Measurements from ENCODE around the gene FAM81A. TPM values are rescaled to one million over a fixed set of nuclear protein-coding genes. Genes with fewer than 3 reads are reported as not detected.
"Not testable (repeated sequence)": the region's sequence is repeated elsewhere in the genome, so short reads cannot be mapped to it uniquely, and the experiment has no call there.

The FAM81A gene
- total RNA-seq, 2 donors from 2014 or later = 6.4 to 18.8 TPM

DNA sequence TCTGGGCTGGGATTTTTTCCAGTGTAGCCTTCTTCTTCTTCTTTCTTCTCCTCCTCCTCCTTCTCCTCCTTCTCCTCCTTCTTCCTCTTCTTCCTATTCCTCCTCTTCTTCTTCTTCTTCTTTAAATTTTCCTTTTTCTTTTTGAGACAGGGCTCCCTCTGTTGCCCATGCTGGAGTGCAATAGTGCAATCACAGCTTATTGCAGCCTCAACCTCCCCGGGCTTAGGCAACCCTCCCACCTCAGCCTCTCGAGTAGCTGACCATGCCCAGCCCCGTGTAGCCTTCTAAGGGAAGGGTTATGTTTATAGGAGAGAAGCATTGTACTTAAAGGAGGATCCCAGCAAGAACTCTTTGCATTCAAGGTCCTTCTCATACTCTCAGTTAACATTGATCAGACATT is 41.3 kb upstream of the FAM81A start:
- Histone ChIP-seq H3K9ac (ENCODE audit: low read depth in 2 of 2, low read length in 2 of 2) (no peak overlapping the region), H3K9me3 (no peaks in the 10 kb centered on the region), H3K27ac (no peak overlapping the region), H3K36me3 (no peaks in the 10 kb centered on the region), H3K4me3 (no peak overlapping the region), H3K27me3 (no peaks in the 10 kb centered on the region), H3K4me1 (no peaks in the 10 kb centered on the region)
- TF ChIP-seq CTCF (IDR thresholded peaks at IDR 0.05) = no peak
- intact Hi-C loops (cut with DNase I) = no loop called here
- no peak for DNase-seq

GRCh38 chr15:59398220-59398619 is 39.8 kb upstream of the FAM81A start:
- Histone ChIP-seq H3K27ac (no peak overlapping the region), H3K4me1 (no peaks in the 10 kb centered on the region), H3K36me3 (no peaks in the 10 kb centered on the region), H3K9me3 (no peaks in the 10 kb centered on the region), H3K9ac (ENCODE audit: low read depth in 2 of 2, low read length in 2 of 2) (no peak overlapping the region), H3K27me3 (no peaks in the 10 kb centered on the region), H3K4me3 (no peak overlapping the region)
- intact Hi-C loops (cut with DNase I) = no loop called here
- no peak for TF ChIP-seq CTCF (IDR thresholded peaks at IDR 0.05)
- DNase-seq = no peak

GRCh38 chr15:59399465-59400102 is 38.4 kb upstream of the FAM81A start:
- no peak for DNase-seq
- Histone ChIP-seq H3K9ac (ENCODE audit: low read depth in 2 of 2, low read length in 2 of 2) (no peak overlapping the region), H3K36me3 (no peaks in the 10 kb centered on the region), H3K27me3 (no peaks in the 10 kb centered on the region), H3K4me3 (no peak overlapping the region), H3K4me1 (no peaks in the 10 kb centered on the region), H3K9me3 (no peaks in the 10 kb centered on the region), H3K27ac (no peak overlapping the region)
- TF ChIP-seq CTCF (IDR thresholded peaks at IDR 0.05) = no peak
- intact Hi-C loops (cut with DNase I) = no loop called here

DNA sequence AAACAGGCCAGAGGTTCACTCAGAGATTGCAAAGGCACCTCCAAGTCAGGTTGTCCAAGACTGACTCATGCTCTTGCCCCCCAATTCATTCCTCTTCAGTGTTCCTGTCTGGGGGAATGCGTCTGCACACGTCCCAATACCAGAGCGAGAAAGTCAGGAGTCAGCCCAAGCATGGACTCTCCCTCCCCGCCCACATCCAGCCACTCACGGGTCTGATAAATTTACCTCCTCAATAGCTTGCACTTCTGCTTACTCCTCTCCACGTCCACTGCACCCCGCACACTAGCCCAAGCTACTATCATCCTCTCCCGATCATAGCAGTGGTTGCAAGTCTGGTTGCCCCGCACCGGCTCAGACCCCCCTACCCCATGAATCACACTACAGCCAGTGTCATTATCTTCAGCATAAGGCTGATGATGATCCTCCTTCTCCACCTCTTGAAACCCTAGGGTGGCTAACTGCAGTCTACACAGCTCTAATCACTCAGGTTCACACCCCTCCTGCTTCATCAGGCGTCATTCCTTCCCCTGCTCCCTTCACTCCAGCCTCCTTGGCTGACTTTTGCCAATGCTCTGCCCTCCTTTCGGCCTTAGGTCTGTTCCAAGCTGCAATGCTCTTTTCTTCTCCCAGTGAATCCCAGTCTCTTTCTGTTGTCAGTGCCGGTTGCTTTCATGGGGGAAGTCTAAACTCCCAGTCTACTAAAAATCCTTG is 37.7 kb upstream of the FAM81A start:
- no peak for DNase-seq

DNA sequence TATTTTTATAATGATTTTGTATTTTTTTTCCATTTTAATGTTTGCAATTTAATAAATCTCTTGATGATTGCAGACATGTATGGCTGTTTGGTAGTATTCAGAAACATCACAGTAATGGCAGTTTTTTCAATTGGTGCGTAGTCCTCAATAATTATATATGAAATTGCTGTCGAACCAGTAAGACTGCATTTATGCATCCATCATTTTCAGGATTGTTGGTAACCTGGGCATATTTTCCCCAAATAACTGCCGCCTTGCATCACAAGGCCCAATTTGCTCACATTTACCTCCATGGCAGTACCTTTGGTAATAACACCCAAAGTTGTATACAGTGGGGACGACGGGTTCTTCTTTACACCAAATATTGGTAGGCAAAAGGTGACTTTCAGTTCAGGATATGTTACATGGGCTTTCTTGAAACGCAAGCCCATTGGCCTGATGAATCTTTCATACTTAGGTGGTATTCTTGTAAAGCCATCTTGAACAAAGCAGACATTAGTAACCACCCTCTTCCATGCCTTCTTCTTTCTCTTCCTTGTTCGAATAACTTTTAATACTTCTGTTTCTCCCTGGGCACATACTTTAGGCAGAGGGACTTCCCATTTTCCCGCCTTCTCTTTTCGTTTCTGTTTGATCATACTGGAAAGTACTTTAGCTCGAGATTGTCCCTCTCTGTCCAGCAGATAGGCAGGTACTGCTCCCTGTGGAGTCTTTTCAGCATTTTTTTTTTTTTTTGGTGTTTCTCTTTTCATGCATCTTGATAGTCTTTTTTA is 36.7 kb upstream of the FAM81A start:
- peak overlapping the region in 1 of 2 donors; percentile 40 for H3K9ac ChIP-seq (ENCODE audit: low read depth in 2 of 2, low read length in 2 of 2)
- H3K9me3 ChIP-seq; H3K36me3 ChIP-seq; intact Hi-C loops (cut with DNase I); H3K4me3 ChIP-seq; H3K4me1 ChIP-seq; DNase-seq; H3K27me3 ChIP-seq: not testable (repeated sequence)
- H3K27ac ChIP-seq = peak overlapping the region; percentile 34

More for the DNA sequence above, 37.7 kb upstream of the FAM81A start:
- Histone ChIP-seq H3K27ac (no peak overlapping the region), H3K4me3 (no peak overlapping the region), H3K4me1 (no peaks in the 10 kb centered on the region), H3K36me3 (no peaks in the 10 kb centered on the region), H3K9me3 (no peaks in the 10 kb centered on the region), H3K9ac (ENCODE audit: low read depth in 2 of 2, low read length in 2 of 2) (no peak overlapping the region), H3K27me3 (no peaks in the 10 kb centered on the region)
- no peak for TF ChIP-seq CTCF (IDR thresholded peaks at IDR 0.05)
- intact Hi-C loops (cut with DNase I) = no loop called here

Measured in colonic mucosa (tissue), 4 donors.